GM12891 (cell line): ENCODE data around the gene AXIN1.

Experiments used
- POLR2A ChIP-seq: IDR thresholded peaks from 2 replicates; pipeline ENCODE4 v1.6.1; 2011; ENCODE audit warnings: low read depth, low read length, control low read depth
- POLR2AphosphoS5 ChIP-seq: IDR thresholded peaks from 2 replicates; pipeline ENCODE4 v1.6.1; 2011; ENCODE audit warnings: low read depth, low read length, control low read depth
- POU2F2 ChIP-seq: IDR thresholded peaks from 2 replicates; pipeline ENCODE4 v1.6.1; 2011; ENCODE audit warnings: low read depth, mild to moderate bottlenecking, control low read depth, low read length, moderate library complexity
- SPI1 ChIP-seq: IDR thresholded peaks from 2 replicates; pipeline ENCODE4 v1.6.1; 2011; ENCODE audit warnings: low read depth, low read length, control low read depth
- TAF1 ChIP-seq: IDR thresholded peaks from 2 replicates; pipeline ENCODE4 v1.6.1; 2011; ENCODE audit warnings: low read depth, low read length, control low read depth

DNA sequence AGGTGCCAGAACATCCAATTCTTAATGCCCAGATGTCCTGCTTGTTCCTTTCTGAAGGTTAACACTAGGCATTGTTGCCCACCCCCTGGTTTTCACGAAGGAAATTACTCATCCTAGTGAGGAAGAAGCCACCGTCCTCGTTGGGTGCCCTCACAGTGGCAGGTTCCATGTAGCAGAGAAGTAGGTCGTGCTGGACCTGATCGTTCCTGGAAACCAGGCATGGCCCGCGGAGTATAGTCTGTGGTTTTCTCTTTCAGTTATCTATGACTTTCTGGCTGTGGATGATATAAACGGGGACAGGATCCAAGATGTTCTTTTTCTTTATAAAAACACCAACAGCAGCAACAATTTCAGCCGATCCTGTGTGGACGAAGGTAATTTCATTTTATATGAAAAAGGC, 93.3 kb downstream of the AXIN1 start:
- no peak for TF ChIP-seq POLR2AphosphoS5
- no peak for TF ChIP-seq POLR2A
- TF ChIP-seq POU2F2, result no peak
- TF ChIP-seq TAF1, result no peak
- TF ChIP-seq SPI1, result no peak
